ENCODE results near the gene BEX3.
A peak's percentile ranks its signal among the peaks of the same experiment; 100 is the strongest.
"Not testable (repeated sequence)": the region's sequence is repeated elsewhere in the genome, so short reads cannot be mapped to it uniquely, and the experiment has no call there.

Gene BEX3

DNA sequence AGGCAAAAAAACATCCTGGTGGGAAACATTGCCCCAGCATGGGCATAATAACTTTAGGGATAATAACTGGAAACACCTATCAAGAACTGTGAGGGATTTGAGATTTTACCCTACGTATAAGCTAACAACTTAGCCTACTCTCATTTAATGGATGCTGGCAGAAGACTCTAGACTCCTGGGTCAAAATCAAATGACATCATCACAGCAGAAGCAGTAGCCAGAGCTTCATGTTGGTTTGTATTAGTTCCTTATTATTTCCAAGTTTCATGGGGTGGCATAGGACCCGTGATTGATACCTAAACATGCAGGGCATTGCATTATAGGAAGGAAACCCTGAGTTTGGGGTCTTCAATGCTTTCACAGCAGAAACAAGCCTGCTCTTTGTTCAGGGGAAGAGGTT is 15.4 kb upstream of the BEX3 start:
- no peak for DNase-seq (ENCODE audit: low read depth in 1 of 2, low spot score in 1 of 2)
- no peak for TF ChIP-seq JUND (IDR thresholded peaks at IDR 0.05; ENCODE audit: low read depth)
- in situ Hi-C loops (cut with HindIII; ENCODE audit: low pct_unique_long_range_greater_than_20kb, low sequenced_read_pairs), result no loop called here

DNA sequence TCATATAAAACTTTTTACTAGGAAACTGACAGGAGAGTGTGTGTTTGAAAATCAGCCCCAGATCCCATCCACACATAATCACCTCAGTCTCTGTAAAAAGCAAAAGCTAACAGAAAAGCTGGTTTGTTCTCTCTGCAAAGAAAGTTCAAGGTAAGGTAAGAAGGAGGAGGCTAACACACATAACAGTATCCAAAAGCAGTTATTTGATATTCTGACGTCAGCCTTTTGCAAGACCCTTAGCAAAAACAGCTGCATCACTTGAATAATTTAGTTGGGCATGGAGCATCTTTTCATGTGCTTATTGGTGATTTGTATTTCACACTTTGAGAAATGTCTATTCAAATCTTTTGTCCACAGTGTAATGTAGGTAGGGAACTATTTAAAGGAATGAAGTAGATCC is 14.5 kb upstream of the BEX3 start:
- in situ Hi-C loops (cut with HindIII; ENCODE audit: low pct_unique_long_range_greater_than_20kb, low sequenced_read_pairs), result no loop called here
- no peak for TF ChIP-seq JUND (IDR thresholded peaks at IDR 0.05; ENCODE audit: low read depth)

DNA sequence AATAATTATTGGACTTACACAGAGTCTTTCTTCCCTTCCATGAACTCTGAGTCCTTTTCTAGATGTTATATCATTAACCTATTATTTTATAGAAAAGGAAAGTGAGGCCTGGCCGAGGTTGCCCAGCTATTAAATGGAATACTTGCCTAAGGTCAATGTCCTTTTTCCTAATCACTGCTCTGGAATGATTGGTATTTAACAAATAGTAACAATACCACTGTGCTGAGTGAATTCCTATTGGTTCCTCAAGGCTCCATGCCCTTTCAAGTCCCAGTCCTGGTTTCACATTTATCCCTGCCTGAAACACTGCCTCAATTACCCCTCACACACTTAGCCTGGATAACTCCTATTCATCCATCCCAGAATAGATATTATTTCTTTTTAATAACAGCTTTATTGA is 13.9 kb upstream of the BEX3 start:
- in situ Hi-C loops (cut with HindIII; ENCODE audit: low pct_unique_long_range_greater_than_20kb, low sequenced_read_pairs), result no loop called here
- peak in 1 of 2 experiments; percentile 2 for DNase-seq (ENCODE audit: low read depth in 1 of 2, low spot score in 1 of 2)
- no peak for TF ChIP-seq JUND (IDR thresholded peaks at IDR 0.05; ENCODE audit: low read depth)

More for the DNA sequence above, 14.5 kb upstream of the BEX3 start:
- no peak for DNase-seq (ENCODE audit: low read depth in 1 of 2, low spot score in 1 of 2)

DNA sequence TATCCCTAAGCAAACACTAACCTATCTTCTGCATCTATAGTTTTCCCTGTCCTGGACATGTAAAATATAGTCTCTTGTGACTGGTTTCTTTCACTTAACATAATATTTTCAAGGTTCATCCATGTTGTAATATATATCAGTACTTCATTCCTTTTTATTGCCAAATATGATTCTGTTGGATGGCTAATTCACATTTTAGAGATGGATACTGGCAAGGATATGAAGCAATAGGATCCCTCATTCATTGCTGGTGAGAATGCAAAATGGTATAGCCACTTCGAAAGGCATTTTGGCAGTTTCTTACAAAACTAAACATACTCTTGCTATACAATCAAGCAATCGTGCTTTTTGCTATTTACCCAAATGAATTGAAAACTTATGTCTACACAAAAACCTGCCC is 13.3 kb upstream of the BEX3 start:
- TF ChIP-seq JUND (IDR thresholded peaks at IDR 0.05; ENCODE audit: low read depth), result no peak
- no peak for DNase-seq (ENCODE audit: low read depth in 1 of 2, low spot score in 1 of 2)
- in situ Hi-C loops (cut with HindIII; ENCODE audit: low pct_unique_long_range_greater_than_20kb, low sequenced_read_pairs), result no loop called here

DNA sequence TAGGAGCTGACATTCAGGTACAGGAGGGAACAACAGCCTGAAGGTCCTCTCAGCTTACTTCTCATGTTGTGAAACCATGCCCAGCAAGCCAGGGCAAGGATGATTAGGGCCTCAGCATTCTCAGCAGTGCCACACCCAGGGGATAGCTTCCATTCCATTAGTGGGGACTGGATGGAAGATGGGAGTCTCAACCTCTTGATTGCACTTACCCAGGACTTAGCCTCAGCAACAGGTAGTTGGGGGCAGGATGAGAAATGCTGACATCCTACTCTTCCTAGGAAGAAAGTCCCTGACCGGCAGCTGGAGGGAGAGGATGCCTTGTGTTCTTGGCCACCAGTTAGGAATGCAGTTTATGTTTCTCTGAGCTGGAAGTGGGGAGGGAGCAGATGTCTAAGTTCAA is 8.8 kb upstream of the BEX3 start:
- in situ Hi-C loops (cut with HindIII; ENCODE audit: low pct_unique_long_range_greater_than_20kb, low sequenced_read_pairs), result no loop called here
- TF ChIP-seq JUND (IDR thresholded peaks at IDR 0.05; ENCODE audit: low read depth), result no peak

DNA sequence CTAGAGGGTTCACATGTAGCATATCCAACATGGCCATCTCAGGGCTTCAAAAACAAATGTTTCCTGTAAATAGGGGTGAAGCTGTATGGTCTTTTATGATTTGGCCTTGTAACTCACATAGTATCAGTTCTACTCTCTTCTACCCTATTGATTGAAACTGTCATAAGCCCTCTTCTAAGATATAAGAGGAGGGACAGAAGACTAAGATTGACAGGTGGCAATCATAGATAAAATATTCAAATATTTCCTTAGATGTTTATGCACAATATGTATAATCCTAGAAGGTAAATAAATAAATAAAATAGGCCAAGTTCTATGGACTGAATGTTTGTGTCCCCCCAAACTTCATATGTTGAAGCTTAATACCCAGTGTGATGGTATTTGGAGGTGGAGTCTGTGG is 6.9 kb upstream of the BEX3 start:
- no peak for TF ChIP-seq JUND (IDR thresholded peaks at IDR 0.05; ENCODE audit: low read depth)

More for the DNA sequence above, 8.8 kb upstream of the BEX3 start:
- DNase-seq (ENCODE audit: low read depth in 1 of 2, low spot score in 1 of 2), result no peak

DNA sequence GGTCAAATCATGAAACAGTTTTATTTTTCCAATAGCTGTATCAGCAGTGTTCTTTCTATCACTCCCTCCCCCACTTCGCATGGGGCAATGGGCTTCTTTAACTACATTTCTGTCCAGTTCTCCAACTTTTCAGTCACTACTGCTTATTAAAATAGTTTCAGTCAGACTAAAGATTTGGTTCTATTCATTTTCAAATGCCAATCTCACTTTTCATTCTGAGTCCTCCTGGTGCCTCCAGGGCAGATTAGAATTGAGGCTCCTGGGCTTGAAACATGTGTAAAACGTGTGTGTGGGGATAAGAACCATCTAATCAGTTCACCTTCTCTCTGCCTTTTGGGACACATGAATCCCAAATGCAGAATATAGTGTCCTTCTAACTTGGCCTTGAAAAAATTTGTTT is 3.5 kb upstream of the BEX3 start:
- no peak for DNase-seq (ENCODE audit: low read depth in 1 of 2, low spot score in 1 of 2)
- in situ Hi-C loops (cut with HindIII; ENCODE audit: low pct_unique_long_range_greater_than_20kb, low sequenced_read_pairs), result no loop called here
- TF ChIP-seq JUND (IDR thresholded peaks at IDR 0.05; ENCODE audit: low read depth), result no peak

More for the DNA sequence above, 6.9 kb upstream of the BEX3 start:
- no peak for DNase-seq (ENCODE audit: low read depth in 1 of 2, low spot score in 1 of 2)
- in situ Hi-C loops (cut with HindIII; ENCODE audit: low pct_unique_long_range_greater_than_20kb, low sequenced_read_pairs), result no loop called here

DNA sequence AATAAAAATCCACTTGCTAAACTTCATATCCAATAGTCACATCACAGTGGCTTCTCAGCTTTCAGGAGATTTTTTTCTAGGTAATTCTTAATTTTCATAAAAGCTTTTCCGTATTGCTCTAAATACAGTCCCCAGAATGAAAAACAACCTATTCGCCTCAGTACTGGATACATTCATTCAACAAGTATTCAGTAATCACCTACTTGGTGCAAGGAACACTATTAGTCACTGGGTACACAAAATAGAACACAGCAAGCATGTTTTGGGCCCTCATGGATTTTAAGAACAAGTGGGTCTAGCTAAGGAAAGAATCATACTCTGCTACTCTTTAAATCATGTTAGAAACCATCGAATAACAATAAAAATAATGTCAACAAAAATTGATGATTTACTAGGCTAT is 2.8 kb upstream of the BEX3 start:
- in situ Hi-C loops (cut with HindIII; ENCODE audit: low pct_unique_long_range_greater_than_20kb, low sequenced_read_pairs), result no loop called here
- no peak for DNase-seq (ENCODE audit: low read depth in 1 of 2, low spot score in 1 of 2)
- TF ChIP-seq JUND (IDR thresholded peaks at IDR 0.05; ENCODE audit: low read depth), result no peak

DNA sequence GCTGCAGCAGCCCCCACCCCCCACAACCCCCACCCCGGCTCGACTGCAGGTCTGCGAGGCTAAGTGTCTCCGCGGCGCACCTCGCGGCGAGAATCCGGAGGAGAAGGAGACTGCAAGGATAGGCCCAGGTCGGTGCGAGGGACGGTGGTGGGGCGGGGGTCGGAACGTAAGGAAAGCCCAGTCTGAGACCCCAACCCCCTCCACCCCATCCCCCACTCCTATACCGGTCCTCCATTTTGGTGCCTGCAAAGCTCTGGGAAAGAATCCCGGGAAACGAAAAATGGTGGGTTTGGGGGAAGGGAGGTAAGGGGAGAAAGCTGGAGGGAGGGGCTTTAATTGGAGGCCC is 614 bp downstream of the BEX3 start:
- no peak for TF ChIP-seq JUND (IDR thresholded peaks at IDR 0.05; ENCODE audit: low read depth)
- in situ Hi-C loops (cut with HindIII; ENCODE audit: low pct_unique_long_range_greater_than_20kb, low sequenced_read_pairs), result no loop called here
- peak; percentile 1 to 3 for DNase-seq (ENCODE audit: low read depth in 1 of 2, low spot score in 1 of 2)

DNA sequence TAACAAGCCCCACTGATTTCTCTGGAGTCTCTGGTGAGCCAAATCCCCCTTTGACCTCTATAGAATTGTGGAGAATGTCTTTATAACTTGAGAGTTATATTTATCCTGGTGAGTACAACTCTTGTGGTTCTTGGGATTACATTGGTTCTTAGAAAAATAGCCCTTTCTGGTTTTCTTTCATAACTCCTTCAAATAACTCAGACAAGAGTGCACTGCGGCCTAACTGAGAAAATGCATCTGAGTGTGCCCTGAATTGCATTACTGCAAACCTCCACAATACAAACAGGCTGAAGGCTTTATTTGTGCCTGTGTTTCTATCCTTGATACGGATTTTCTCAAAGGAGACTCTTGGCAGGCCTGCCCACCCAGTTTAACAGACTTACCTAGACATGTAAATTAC is 2.7 kb downstream of the BEX3 start:
- no peak for TF ChIP-seq JUND (IDR thresholded peaks at IDR 0.05; ENCODE audit: low read depth)
- no peak for DNase-seq (ENCODE audit: low read depth in 1 of 2, low spot score in 1 of 2)
- in situ Hi-C loops (cut with HindIII; ENCODE audit: low pct_unique_long_range_greater_than_20kb, low sequenced_read_pairs), result no loop called here

DNA sequence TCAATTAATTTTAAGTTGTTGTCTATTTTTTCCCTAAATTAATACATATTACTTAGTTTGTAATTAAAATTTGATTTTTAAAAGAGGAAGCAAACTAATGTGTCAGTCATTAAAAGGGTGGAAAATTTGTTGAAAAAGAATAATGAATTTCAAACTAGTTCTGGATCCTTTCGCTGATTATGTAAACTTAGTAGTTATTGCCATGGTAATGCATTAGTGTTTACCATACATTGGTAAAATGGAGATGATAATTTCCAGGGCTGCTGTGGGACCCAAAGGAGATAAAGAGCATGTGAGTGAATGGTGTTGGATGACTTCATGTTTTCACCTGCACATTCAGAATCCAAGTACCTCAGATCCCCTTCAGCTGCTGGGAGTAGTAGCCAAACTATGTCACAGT is 6.5 kb downstream of the BEX3 start:
- in situ Hi-C loops (cut with HindIII; ENCODE audit: low pct_unique_long_range_greater_than_20kb, low sequenced_read_pairs), result no loop called here
- DNase-seq (ENCODE audit: low read depth in 1 of 2, low spot score in 1 of 2), result no peak
- no peak for TF ChIP-seq JUND (IDR thresholded peaks at IDR 0.05; ENCODE audit: low read depth)

DNA sequence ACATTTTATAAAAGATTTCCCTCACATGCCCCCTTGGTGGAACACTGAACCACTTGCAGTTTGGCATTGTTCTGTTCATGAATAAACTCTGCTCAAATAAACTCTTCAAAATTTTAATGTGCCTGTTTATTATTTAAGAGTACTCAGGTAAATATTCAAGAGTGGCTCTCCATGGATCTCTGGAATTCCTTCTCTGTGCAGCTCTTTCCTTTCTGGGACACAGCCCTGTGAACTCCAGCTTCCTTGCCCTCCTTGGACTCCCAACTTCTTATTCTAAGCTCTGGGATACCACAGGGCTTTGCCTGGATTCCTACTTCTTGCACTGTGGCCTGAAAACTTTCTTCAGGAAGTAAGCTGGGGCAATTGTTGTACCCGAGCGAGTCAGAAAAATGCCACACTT is 8.3 kb downstream of the BEX3 start:
- no peak for DNase-seq (ENCODE audit: low read depth in 1 of 2, low spot score in 1 of 2)
- in situ Hi-C loops (cut with HindIII; ENCODE audit: low pct_unique_long_range_greater_than_20kb, low sequenced_read_pairs), result no loop called here
- no peak for TF ChIP-seq JUND (IDR thresholded peaks at IDR 0.05; ENCODE audit: low read depth)

DNA sequence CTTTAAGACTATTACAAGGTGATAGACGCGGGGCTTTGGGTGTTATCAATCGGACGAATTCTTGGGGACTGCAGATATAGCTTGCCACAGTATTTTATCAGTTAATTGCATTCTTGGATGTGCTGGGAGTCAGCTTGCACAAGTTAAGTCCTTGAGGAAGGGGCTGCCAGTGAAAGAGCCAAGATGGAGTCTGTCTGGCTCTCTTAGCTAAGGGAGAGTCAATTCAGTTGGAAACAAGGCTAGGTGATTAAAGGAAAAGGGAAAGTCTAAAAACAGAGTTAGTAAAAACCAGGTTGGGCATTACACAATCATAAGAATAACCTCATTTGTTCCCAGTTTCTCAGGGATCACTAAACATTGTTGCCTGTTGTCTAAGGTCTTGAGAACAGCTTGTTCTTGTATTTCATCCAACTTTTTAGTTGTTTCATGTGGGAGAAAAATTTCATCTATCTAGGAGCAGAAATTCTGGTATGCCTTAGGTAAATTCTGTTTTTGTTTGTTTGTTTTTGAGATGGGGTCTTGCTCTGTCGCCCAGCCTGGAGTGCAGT is 9.0 kb downstream of the BEX3 start:
- DNase-seq (ENCODE audit: low read depth in 1 of 2, low spot score in 1 of 2); in situ Hi-C loops (cut with HindIII; ENCODE audit: low pct_unique_long_range_greater_than_20kb, low sequenced_read_pairs): not testable (repeated sequence)

DNA sequence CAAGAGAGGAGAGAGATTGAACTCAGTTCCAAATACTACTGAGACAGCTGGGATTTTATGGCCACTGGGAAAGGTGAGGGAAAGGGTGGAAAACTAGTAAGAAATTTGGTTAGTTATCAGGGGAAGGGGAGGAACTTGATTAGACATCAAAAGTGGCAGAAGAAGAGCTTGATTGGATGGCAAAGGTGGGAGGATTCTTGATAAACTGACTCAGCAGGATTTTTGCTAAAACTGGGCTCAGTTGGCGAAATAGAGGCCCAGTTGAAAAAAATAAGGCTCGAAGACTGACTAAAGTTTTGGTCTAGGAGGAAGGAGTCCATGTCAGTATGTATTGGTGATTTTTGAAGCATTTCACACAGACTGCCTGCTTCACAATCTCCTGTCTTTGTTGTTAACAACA is 10.0 kb downstream of the BEX3 start:
- TF ChIP-seq JUND (IDR thresholded peaks at IDR 0.05; ENCODE audit: low read depth), result no peak
- DNase-seq (ENCODE audit: low read depth in 1 of 2, low spot score in 1 of 2), result no peak
- in situ Hi-C loops (cut with HindIII; ENCODE audit: low pct_unique_long_range_greater_than_20kb, low sequenced_read_pairs), result no loop called here
